ENCODE results near the gene ANKRD62.

The ANKRD62 gene

DNA sequence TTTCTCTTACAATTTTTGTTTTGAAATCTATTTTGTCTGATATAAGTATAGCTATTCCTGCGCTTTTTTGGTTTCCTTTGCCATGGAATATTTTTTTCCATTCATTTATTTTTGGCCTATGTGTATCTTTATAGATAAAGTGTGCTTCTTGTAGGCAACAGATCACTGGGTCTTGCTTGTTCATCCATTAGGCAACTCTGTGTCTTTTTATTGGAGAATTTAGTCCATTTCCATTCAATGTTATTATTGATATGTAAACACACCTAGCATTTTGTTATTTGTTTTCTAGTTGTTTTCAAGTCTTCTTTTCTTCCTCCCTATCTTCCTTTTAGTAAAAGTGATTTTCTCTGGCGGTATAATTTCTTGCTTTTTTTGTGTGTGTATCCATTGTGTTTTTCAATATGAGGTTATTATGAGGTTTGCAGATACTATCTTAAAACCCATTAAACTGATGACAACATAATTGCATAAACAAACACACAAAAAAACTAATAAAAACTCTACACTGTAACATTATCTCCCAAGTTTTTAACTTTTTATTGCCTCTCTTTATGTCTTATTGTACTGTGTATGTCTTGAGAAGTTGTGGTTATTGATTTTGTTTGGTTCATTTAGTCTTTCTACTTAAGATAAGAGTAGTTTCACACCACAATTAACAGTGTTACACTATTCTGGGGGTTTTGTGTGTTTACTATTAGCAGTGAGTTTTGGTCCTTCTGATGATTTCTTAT, 71.6 kb downstream of the ANKRD62 start:
- no peak for DNase-seq (ENCODE audit: extremely low read depth in 1 of 2, low read depth in 1 of 2)
